GM18517 (cell line): ENCODE data around the gene HPRT1.
"Not testable (repeated sequence)": the region's sequence is repeated elsewhere in the genome, so short reads cannot be mapped to it uniquely, and the experiment has no call there.

Experiments used
- ATAC-seq: cut with Tn5 transposase; IDR thresholded peaks from one replicate; pipeline ENCODE4 v1.9.1; 2021; ENCODE audit warnings: mild to moderate bottlenecking, moderate library complexity; ENCODE audit not compliant: unreplicated experiment

The HPRT1 gene, protein sequence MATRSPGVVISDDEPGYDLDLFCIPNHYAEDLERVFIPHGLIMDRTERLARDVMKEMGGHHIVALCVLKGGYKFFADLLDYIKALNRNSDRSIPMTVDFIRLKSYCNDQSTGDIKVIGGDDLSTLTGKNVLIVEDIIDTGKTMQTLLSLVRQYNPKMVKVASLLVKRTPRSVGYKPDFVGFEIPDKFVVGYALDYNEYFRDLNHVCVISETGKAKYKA

DNA sequence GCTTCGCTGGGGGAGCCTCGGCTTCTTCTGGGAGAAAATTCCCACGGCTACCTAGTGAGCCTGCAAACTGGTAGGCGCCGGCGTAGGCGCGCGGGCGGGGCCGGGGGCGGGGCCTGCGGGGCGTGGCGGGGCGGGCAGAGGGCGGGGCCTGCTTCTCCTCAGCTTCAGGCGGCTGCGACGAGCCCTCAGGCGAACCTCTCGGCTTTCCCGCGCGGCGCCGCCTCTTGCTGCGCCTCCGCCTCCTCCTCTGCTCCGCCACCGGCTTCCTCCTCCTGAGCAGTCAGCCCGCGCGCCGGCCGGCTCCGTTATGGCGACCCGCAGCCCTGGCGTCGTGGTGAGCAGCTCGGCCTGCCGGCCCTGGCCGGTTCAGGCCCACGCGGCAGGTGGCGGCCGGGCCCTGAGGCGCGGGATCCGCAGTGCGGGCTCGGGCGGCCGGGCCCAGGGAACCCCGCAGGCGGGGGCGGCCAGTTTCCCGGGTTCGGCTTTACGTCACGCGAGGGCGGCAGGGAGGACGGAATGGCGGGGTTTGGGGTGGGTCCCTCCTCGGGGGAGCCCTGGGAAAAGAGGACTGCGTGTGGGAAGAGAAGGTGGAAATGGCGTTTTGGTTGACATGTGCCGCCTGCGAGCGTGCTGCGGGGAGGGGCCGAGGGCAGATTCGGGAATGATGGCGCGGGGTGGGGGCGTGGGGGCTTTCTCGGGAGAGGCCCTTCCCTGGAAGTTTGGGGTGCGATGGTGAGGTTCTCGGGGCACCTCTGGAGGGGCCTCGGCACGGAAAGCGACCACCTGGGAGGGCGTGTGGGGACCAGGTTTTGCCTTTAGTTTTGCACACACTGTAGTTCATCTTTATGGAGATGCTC, at the start of gene HPRT1:
TSS of gene HPRT1 (plus strand) at position 161 of the 857 bp plus-strand sequence. CDS start at position 308, 147 bp downstream.
- peak; percentile 75 for ATAC-seq

DNA sequence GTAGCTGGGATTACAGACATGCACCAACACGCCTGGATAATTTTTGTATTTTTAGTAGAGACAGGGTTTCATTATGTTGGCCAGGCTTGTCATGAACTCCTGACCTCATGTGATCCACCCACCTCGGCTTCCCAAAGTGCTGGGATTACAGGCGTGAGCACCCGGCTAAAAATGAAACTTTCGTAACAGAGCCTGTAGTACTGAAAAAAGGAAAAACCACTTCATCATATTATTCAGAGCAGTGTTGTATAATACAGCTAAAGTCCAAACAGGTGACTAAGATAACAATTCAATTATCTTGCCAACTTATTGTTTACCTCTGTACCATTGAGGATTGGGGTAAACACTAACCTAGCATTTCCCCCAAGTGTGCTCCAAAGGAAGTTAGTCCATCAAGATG, 43.9 kb upstream of the HPRT1 start:
- ATAC-seq: no peak

DNA sequence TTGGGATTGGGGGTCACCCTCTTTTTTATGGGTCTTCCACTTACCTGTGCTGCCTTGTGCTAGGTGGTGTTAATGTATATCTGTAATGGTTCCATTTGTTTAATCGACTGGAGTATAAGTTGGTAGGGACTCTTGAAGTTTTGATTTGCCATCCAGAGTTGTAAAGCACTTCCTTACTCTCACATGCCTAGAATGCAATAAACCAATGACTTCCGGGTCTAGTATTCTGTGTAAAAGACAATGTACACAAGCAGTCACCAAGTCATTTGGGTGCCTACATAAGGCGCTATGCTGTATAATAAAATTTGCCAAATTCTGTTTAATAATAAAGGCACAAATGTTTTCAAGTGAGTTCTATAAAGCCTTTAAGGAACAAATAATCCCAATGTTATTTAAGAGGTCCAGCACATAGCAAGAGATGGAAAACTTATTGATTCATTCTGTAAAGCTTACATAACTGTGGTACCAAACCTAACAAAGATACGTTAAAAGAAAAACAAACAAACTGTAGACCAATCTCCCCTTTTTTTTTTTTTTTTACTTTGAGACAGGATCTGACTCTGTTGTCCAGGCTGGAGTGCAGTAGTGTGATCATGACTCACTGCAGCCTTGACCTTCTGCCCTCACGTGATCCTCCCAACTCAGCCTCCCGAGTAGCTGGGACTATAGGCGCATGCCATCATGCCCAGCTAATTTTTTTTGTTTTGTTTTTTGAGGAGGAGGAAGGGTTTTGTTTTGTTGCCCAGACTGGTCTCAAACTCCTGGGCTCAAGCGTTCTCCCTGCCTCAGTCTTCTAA, 41.5 kb upstream of the HPRT1 start:
- ATAC-seq: no peak

DNA sequence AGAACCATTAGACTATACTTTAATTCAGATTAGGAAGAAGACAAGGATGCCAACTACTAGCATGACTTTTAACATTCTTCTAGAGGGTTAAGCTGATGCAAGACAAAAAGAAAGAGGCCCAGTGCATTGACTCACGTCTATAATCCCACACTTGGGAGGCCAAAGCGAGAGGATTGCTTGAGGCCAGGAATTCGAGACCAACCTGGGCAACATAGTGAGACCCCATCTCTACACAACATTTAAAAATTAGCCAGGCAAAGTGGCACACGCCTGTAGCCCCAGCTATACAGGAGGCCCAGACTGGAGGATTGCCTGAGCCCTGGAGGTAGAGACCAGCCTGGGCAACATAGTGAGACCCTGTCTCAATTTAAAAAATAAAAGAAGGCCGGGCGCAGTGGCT, 40.2 kb upstream of the HPRT1 start:
- ATAC-seq: no peak

DNA sequence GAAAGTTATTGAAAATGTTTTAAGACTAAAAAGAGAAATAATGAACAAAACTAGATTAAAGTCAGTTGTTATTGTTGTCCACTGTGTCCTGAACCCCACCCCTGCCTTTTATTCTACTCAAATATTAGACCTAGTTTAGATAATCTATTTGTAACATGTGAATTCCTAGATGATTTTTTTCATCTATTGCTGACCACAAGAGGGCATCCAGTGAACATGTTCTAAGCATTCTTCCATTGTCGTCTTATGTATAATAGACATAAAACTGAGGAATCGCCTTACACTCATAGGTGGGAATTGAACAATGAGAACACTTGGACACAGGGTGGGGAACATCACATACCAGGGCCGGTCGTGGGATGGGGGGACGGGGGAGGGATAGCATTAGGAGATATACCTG, 36.4 kb upstream of the HPRT1 start:
- no peak for ATAC-seq

DNA sequence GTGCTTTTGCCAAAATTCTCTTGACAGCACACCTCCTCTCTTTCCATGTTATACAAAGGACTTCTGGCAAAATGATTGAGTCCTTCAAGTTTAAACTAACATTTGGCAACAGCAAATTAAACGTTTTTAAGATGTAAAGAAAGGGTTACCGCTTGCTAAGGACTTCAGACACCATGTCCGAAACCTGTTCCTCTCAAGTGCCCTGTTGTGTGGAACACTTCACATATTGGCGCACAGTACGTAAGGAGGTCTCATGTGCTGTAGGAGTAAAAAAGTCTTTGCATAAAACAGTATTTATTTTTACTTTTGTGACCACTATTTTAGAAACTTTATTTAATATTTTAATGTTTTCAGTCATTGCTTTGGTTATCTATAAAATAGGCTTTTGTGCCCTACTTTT, 33.7 kb upstream of the HPRT1 start:
- ATAC-seq: no peak

DNA sequence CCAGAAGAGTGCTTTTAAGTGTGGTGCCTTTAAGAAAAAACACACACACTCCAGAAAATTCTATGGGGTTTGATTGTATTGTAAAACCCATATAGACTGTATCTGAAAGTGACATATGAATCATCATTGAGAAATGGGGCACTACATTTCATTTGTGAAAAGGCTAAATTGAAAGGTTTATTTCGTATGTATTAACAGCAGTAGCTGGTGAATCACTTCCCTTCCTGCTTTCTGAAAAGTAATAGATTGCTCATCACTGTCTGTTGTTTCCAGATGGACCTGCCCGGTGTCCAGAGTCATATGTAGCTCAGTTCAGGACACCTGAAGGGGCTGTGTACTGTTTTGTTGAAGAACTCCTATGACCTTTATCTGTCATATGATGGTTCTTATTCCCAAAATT, 28.1 kb upstream of the HPRT1 start:
- no peak for ATAC-seq

DNA sequence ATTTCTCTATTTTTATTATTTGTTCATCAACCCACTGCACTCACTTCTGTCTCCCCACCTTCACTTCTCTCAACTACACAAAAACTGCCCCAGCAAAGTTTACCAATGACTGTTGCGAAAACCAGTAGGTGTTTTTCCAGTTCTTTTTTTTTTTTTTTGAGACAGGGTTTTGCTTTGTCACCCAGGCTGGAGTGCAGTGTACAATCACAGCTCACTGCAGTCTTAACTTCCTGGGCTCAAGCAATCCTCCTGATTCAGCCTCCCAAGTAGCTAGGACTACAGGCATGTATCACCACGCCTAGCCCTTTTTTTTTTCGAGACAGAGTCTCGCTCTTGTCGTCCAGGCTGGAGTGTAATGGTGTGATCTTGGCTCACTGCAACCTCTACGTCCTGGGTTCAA, 24.1 kb upstream of the HPRT1 start:
- ATAC-seq: no peak

DNA sequence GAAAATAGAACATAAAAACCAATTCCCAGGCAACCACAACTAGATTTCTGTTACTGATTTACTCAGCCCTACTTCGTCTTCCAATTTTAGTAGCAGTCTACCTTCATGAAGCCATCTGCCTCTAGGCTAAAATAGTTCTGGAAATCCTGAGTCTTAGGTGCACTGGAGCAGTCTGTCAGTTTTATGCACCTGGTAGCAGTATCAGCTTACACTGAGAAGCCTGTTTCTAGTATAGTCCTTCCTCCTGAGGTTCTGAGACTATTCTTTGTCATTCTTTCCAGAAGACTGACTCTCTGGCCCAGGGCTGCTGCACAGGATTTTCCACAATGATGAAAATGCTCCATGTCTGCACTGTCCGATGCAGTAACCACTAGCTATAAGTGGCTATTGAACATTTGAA, 16.9 kb upstream of the HPRT1 start:
- ATAC-seq: peak; percentile 67

DNA sequence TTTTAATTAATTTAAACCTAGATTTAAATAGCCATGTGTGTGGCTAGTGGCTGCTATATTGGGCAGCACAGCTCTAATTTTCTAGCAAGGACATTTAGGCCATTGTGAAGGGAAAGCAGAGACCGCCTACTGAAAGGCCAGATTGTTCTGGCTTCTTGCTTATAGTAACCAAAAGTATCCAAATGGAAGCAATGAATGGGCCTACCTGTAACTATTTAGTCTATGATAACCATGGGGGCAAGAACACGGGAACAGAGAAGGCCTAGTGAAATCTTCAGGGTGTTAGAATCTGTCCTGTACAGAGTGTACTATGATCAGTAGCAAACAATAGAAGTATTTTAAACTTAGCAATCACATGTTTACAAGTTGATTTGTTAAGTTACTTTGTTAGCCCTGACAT, 16.5 kb upstream of the HPRT1 start:
- no peak for ATAC-seq

DNA sequence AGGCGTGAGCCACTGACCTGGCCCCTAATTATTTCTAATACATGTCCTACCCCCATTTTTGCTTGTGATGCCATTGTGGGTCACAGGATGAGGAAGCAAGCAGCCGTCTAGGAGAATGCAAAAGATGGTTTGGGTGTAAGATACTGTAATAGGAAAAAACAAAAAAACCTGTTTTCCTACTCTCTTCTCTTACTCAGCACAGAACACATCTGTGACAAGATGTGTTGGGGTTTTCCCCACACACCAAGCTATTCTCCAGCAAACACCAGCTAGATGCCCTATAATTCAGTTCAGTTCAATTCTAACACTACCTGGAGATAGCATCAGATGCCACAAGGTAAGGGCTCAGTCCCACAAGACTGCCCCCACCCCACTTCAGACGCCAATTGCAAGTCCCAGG, 15.3 kb upstream of the HPRT1 start:
- no peak for ATAC-seq

DNA sequence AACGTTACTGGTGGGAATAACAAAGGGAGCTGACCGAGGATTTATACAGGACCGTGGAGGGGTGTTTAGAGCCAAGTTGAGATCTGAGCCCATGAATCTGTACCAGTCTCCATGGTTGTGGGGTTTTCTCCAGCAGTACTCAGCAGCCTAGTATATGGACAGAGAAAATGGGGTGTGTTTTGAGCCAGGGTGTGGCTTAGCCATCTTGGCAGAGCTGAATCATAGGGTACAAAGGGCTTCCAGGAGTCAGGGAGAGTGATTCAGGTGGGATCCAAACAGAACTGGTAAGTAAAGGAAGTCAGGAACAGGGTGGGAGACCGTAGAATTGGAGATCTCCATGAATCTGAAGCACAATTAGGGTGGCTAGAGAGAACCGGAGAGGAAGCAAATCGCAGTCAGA, 7.4 kb upstream of the HPRT1 start:
- ATAC-seq: no peak

DNA sequence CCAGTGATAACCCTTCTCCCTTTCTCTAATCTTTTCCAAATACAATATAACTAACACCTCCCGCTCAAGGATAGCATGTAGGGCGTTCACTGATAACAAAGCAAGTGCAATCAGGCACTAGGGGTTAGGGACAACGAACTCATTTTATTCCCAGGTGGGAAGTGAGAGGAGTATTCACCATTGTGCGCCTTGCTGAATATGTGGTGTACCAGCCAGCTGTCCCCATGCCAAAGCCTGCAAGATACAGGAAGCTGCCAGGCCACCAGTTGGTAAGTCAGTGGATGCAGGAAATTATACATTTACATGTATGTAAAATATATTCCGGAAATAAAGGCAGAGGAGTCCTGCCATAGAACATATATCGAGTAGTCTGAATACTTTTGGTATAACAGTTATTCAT, 6.3 kb upstream of the HPRT1 start:
- no peak for ATAC-seq

DNA sequence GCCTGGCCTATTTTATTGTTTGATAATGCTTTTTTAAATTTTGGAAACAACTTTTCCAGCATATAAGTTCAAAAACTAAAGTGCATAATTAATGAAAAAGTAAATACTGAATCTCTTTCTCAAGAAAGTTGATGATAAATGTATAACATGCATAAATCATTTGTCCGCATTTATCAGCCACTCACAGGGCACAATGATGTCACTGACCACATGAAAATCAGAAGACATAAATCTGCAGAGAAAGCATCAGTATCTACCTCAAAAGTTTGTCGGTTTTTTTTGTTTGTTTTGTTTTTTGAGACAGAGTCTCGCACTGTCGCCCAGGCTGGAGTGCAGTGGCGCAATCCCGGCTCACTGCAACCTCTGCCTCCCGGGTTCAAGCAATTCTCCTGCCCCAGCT, 5.5 kb upstream of the HPRT1 start:
- no peak for ATAC-seq

DNA sequence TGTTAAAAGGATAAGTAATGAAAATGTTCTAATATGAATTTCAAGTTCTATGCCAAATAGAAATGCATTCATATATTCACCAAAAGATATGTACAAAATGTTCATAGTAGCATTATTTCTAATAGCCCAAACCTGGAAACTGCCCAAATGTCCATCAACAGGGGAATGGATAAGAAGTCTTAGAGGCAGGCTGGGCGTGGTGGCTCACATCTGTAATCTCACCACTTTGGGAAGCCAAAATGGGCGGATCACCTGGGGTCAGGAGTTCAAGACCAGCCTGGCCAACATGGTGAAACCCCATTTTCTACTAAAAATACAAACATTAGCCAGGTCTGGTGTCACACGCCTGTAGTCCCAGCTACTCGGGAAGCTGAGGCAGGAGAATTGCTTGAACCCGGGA, 2.3 kb upstream of the HPRT1 start:
- no peak for ATAC-seq

DNA sequence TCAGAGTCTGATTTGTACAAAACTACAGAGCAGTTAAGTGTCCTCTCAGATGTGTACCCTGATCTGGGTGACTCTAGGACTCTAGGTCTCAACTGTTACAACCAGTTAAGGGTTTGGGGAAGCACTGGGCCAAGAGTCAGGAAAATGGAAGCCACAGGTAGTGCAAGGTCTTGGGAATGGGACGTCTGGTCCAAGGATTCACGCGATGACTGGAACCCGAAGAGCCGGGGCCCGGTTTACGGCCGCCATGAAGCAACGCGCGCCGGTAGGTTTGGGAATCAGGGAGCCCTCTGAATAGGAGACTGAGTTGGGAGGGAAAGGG, 321 bp upstream of the HPRT1 start:
- peak; percentile 16 for ATAC-seq

DNA sequence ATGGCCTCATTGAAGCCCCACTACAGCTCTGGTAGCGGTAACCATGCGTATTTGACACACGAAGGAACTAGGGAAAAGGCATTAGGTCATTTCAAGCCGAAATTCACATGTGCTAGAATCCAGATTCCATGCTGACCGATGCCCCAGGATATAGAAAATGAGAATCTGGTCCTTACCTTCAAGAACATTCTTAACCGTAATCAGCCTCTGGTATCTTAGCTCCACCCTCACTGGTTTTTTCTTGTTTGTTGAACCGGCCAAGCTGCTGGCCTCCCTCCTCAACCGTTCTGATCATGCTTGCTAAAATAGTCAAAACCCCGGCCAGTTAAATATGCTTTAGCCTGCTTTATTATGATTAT, 876 bp downstream of the HPRT1 start:
- no peak for ATAC-seq

DNA sequence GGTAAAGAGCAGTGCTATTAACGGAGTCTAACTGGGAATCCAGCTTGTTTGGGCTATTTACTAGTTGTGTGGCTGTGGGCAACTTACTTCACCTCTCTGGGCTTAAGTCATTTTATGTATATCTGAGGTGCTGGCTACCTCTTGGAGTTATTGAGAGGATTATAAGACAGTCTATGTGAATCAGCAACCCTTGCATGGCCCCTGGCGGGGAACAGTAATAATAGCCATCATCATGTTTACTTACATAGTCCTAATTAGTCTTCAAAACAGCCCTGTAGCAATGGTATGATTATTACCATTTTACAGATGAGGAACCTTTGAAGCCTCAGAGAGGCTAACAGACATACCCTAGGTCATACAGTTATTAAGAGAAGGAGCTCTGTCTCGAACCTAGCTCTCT, 1.5 kb downstream of the HPRT1 start:
- ATAC-seq: no peak

DNA sequence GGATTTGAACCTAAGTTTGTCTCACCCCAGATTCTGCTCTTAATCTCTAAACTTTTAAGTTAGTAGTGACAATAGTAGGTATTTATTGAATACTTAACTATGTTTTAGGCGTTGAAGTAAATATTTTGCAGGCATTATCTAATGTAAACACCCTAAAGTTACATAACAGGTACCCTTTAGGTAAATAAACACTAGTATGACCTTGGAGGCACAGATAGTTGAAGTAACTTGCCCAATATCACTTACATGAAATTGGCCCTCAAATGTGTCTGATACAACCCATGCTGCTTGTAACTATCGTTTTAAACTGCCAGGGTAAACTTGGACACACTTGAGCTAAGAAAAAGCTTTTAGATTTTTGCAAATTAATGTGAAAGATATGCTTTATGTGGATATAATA, 3.0 kb downstream of the HPRT1 start:
- no peak for ATAC-seq

DNA sequence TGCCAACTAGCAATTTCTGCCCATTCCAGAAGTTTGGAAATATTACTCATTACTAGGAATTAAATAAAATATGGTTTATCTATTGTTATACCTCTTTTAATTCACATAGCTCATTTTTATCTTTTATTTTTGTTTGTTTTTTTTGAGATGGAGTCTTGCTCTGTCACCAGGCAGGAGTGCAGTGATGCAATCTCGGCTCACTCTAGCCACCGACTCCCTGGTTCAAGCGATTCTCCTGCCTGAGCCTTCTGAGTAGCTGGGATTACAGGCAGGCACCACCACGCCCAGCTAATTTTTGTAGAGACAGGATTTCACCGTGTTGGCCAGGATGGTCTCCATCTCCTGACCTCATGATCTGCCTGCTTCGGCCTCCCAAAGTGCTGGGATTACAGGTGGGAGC, 4.5 kb downstream of the HPRT1 start:
- not testable (repeated sequence) for ATAC-seq

DNA sequence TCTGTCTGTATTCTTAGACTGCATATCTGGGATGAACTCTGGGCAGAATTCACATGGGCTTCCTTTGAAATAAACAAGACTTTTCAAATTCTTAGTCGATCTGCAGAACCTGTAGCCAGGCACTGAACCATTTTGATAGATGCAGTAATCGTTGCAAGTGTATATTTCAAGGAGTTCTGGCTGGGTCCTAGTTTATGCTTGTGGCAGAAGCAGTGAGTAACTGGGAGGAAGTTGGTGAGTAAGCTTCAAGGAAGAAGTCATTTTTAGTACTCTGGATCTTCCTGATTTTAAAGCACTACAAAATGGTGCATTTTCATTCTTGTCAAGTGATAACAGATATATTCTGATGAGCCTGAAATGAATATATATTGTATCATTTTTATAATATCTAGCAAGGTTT, 9.5 kb downstream of the HPRT1 start:
- no peak for ATAC-seq

DNA sequence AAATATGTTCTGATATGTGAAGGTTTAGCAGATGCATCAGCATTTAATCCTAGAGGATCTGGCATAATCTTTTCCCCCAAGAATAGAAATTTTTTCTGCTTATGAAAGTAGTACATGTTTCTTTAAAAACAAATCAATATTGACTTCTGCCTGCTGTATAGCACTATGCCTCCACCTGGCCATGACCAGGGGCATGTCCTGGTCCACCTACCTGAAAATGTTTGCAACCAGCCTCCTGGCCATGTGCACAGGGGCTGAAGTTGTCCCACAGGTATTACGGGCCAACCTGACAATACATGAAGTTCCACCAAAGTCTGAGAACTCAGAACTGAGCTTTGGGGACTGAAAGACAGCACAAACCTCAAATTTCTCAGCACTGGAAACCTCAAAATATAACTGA, 10.0 kb downstream of the HPRT1 start:
- no peak for ATAC-seq
